Neural crest cell (in vitro differentiated cells): Measurements from ENCODE around the gene METAP1D. TPM values are rescaled to one million over a fixed set of nuclear protein-coding genes. Genes with fewer than 3 reads are reported as not detected.

Experiments used
- DNase-seq: peaks from one replicate; pipeline ENCODE4 v3.0.0; 2021; ENCODE audit warnings: low read depth, mixed read lengths, low spot score
- H3K27ac Mint-ChIP-seq: one replicate; pipeline ENCODE4 v1.8.0; 2021; ENCODE audit warnings: mild to moderate bottlenecking, mixed read lengths; ENCODE audit not compliant: unreplicated experiment
- H3K27me3 Mint-ChIP-seq: 2 replicates; pipeline ENCODE4 v1.8.0; 2021; ENCODE audit warnings: low read depth, mild to moderate bottlenecking, mixed read lengths
- H3K36me3 Mint-ChIP-seq: 2 replicates; pipeline ENCODE4 v1.8.0; 2021; ENCODE audit warnings: low read depth, mild to moderate bottlenecking, mixed read lengths
- H3K4me1 Mint-ChIP-seq: 2 replicates; pipeline ENCODE4 v1.8.0; 2021; ENCODE audit warnings: mixed read lengths
- H3K4me3 Mint-ChIP-seq: one replicate; pipeline ENCODE4 v1.8.0; 2021; ENCODE audit warnings: mild to moderate bottlenecking, mixed read lengths
- H3K9me3 Mint-ChIP-seq: 2 replicates; pipeline ENCODE4 v1.8.0; 2021; ENCODE audit warnings: mixed read lengths
- total RNA-seq: library from RNA; stranded (reverse); gene quantifications from 2 replicates; pipeline ENCODE4 v1.2.1, GENCODE V29; 2021
- TF ChIP-seq, protein P1 (sequence below): fragments of 200-600 bp; sonication (generic); conservative IDR thresholded peaks from 2 replicates; pipeline ENCODE4 v1.5.0; 2021; ENCODE audit warnings: antibody characterized with exemption, mild to moderate bottlenecking

Gene METAP1D
- total RNA-seq, 1 donor from 2014 or later: 11.0 TPM

DNA sequence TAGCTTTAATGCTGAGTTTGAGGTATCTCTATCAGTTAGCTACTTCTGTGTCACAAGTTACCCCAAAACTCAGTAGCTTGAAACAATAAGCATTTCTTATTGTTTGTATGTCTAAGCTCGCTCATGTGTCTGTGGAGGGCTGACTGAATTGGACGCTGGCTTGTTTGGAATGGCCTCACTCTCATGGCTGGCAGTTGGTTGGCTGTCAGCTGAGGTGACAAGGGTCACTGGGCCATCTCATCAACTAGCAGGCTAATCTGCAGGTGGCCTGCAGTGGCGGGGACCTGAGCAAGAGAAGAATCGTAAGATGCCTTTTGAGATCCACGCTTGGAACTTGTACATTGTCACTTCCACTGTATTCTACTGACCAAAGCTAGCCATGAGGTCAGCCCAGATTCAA lies 116.4 kb downstream of the METAP1D start:
- Mint-ChIP-seq H3K27ac (no peak overlapping the region), H3K36me3 (no peaks in the 10 kb centered on the region), H3K4me3 (no peak overlapping the region), H3K27me3 (peaks cover 2% of the 10 kb centered on the region), H3K4me1 (no peaks in the 10 kb centered on the region), H3K9me3 (no peaks in the 10 kb centered on the region)
- no peak for DNase-seq
- TF ChIP-seq, protein P1, sequence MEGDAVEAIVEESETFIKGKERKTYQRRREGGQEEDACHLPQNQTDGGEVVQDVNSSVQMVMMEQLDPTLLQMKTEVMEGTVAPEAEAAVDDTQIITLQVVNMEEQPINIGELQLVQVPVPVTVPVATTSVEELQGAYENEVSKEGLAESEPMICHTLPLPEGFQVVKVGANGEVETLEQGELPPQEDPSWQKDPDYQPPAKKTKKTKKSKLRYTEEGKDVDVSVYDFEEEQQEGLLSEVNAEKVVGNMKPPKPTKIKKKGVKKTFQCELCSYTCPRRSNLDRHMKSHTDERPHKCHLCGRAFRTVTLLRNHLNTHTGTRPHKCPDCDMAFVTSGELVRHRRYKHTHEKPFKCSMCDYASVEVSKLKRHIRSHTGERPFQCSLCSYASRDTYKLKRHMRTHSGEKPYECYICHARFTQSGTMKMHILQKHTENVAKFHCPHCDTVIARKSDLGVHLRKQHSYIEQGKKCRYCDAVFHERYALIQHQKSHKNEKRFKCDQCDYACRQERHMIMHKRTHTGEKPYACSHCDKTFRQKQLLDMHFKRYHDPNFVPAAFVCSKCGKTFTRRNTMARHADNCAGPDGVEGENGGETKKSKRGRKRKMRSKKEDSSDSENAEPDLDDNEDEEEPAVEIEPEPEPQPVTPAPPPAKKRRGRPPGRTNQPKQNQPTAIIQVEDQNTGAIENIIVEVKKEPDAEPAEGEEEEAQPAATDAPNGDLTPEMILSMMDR: no peak

DNA sequence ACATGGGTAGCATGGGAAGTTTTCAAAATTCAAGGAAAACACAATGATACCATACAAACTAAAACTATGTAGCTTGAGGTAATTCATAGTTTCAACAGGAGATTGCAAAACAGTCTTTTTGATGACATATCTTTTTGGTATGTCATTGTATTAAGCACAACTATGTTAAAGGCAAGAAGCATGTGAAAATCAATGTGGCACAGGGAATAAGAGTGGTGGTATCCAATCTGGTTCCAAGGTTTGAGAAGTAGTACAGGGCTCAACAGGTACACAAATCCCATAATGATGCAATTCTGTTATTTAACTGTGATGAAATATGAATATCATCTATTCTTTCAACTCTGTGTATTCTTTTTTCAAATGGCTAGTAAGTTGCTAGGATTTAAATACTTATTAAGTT lies 119.3 kb downstream of the METAP1D start:
- no peaks in the 10 kb centered on the region for H3K9me3 Mint-ChIP-seq
- TF ChIP-seq, protein P1: no peak
- H3K27me3 Mint-ChIP-seq: peaks cover 2% of the 10 kb centered on the region
- no peak overlapping the region for H3K4me3 Mint-ChIP-seq
- no peaks in the 10 kb centered on the region for H3K4me1 Mint-ChIP-seq
- no peaks in the 10 kb centered on the region for H3K36me3 Mint-ChIP-seq
- H3K27ac Mint-ChIP-seq: no peak overlapping the region
- no peak for DNase-seq

DNA sequence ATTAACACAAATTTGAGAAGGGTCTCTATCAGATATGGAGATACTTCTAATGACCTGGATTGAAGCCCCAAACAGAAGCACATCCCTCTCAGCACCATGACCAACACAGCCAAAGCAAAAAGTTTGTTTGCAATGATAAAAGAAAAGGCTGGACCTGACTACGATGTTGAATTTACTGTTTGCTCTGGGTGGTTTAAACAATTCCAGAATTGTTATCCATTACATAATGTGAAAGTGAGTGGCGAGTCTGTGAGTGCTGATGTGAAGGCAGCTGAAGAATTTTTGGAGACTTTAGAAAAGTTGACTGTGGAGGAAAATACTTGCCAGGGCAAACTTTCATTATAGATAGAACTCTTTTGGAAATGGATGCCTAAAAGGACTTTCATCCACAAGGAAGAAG lies 120.4 kb downstream of the METAP1D start:
- no peak for DNase-seq
- TF ChIP-seq, protein P1: no peak
- H3K4me3 Mint-ChIP-seq: no peak overlapping the region
- H3K27ac Mint-ChIP-seq: no peak overlapping the region
- no peaks in the 10 kb centered on the region for H3K36me3 Mint-ChIP-seq
- peaks cover 2% of the 10 kb centered on the region for H3K27me3 Mint-ChIP-seq
- H3K4me1 Mint-ChIP-seq: no peaks in the 10 kb centered on the region
- no peaks in the 10 kb centered on the region for H3K9me3 Mint-ChIP-seq

DNA sequence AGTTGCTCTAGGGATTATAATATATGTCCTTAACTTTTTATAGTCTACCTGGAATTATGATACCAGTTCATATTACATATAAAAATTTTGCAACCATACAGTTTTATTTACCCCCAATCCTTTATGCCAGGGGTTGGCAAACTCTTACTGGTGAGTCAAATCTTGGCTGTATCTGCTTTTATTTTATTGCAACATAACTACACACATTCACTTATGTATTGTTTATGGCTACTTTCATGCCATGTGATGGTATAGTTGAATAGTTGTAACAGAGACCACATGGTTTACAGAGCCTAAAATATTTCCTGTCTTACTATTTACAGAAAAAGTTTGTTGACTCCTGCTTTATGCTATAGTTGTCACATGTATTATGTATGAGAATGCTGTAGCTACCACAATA lies 128.7 kb downstream of the METAP1D start:
- TF ChIP-seq, protein P1: no peak
- no peak overlapping the region for H3K4me3 Mint-ChIP-seq
- peaks cover 14% of the 10 kb centered on the region for H3K4me1 Mint-ChIP-seq
- DNase-seq: no peak
- H3K27me3 Mint-ChIP-seq: no peaks in the 10 kb centered on the region
- no peak overlapping the region for H3K27ac Mint-ChIP-seq
- H3K9me3 Mint-ChIP-seq: peaks cover 6% of the 10 kb centered on the region
- no peaks in the 10 kb centered on the region for H3K36me3 Mint-ChIP-seq

DNA sequence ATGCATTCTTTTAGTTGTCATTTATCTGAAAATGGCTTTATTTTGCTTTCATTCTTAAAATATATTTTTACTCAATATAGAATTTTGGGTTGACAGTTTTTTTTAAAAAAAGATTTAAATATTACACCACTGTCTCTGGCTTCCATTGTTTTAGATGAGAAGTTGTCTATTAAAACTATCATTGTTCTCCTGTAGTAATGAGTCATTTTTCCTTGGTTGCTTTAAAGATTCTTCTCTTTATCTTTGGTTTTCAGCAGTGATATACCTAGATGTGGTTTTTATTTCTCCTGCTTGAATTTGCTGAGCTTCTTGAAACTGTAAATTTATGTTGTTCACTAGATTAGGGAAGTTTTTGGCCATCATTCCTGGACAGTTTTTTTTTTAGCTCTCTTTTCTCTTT lies 129.7 kb downstream of the METAP1D start:
- Mint-ChIP-seq H3K9me3 (peaks cover 6% of the 10 kb centered on the region), H3K4me1 (peaks cover 14% of the 10 kb centered on the region), H3K27ac (no peak overlapping the region), H3K36me3 (no peaks in the 10 kb centered on the region), H3K4me3 (no peak overlapping the region), H3K27me3 (peaks cover 6% of the 10 kb centered on the region)
- TF ChIP-seq, protein P1: no peak
- DNase-seq: no peak

Other genes with a start within 250 kb of the METAP1D start
- gene SLC25A12, start 105.7 kb upstream of the METAP1D start, total RNA-seq: 20.4 and 20.5 TPM in 2 replicates
- 70.8 and 77.7 TPM in 2 replicates for gene HAT1, start 77.5 kb upstream of the METAP1D start, total RNA-seq
- gene DLX1, start 85.6 kb downstream of the METAP1D start, total RNA-seq: 48.9 and 51.5 TPM in 2 replicates
- 21.1 and 22.6 TPM in 2 replicates for gene DLX2, start 102.9 kb downstream of the METAP1D start, total RNA-seq